AG09319 (cell line): Measurements from ENCODE around the gene C2orf92.

Experiments used
- DNase-seq: peaks from one replicate; pipeline ENCODE4 v3.0.0-alpha.2; 2010; ENCODE audit warnings: low read depth; ENCODE audit errors: extremely low read depth
- CTCF ChIP-seq: IDR thresholded peaks from 2 replicates; pipeline ENCODE4 v1.5.1; 2011; ENCODE audit warnings: low read depth, mild to moderate bottlenecking, inconsistent platforms, low read length, moderate library complexity

Gene C2orf92

GRCh38 chr2:97750017-97750416 is 80.5 kb downstream of the C2orf92 start:
- TF ChIP-seq CTCF, result no peak
- DNase-seq, result no peak

- no peak for DNase-seq
- TF ChIP-seq CTCF, result no peak
Observed at GRCh38 chr2:97751752-97752151, 82.2 kb downstream of the C2orf92 start.
